Liver (tissue), 9 donors: ENCODE measurements around the gene SLC25A22. TPM values are rescaled to one million over a fixed set of nuclear protein-coding genes. Genes with fewer than 3 reads are reported as not detected.

Source experiments
- DNase-seq: peaks from one replicate; pipeline ENCODE4 v3.0.0-alpha.2; 2017; ENCODE audit warnings: low spot score
- H3K27ac ChIP-seq, 2 donors: one replicate each; pipeline ENCODE4 v1.7.0; 2013; ENCODE audit warnings: inconsistent platforms in 2 of 2, low read length in 2 of 2, control low read depth in 1 of 2, low read depth in 1 of 2, mild to moderate bottlenecking in 1 of 2
- H3K27me3 ChIP-seq, 4 donors: one replicate each; pipeline versions ENCODE4 v1.6.1 to v1.7.0; 2013; ENCODE audit warnings: low read length in 3 of 4, inconsistent platforms in 1 of 4, mild to moderate bottlenecking in 1 of 4, moderate library complexity in 1 of 4; ENCODE audit not compliant: control insufficient read depth in 4 of 4, insufficient read depth in 4 of 4
- H3K36me3 ChIP-seq, 4 donors: one replicate each; pipeline versions ENCODE4 v1.6.1 to v1.7.0; 2013; ENCODE audit warnings: low read length in 3 of 4, mild to moderate bottlenecking in 3 of 4, low read depth in 1 of 4, moderate library complexity in 1 of 4; ENCODE audit not compliant: control insufficient read depth in 4 of 4, insufficient read depth in 3 of 4
- H3K4me1 ChIP-seq, 4 donors: one replicate each; pipeline versions ENCODE4 v1.6.1 to v1.7.0; 2013; ENCODE audit warnings: low read length in 3 of 4, mild to moderate bottlenecking in 3 of 4, moderate library complexity in 1 of 4; ENCODE audit not compliant: control insufficient read depth in 4 of 4, insufficient read depth in 4 of 4
- H3K4me3 ChIP-seq, 3 donors: one replicate each; pipeline versions ENCODE4 v1.6.1 to v1.7.0; 2013; ENCODE audit warnings: low read length in 3 of 3, control low read depth in 1 of 3, low read depth in 1 of 3, mild to moderate bottlenecking in 1 of 3
- H3K9ac ChIP-seq, 2 donors: one replicate each; pipeline ENCODE4 v1.7.0; 2013; ENCODE audit warnings: low read length in 2 of 2, mild to moderate bottlenecking in 2 of 2, moderate library complexity in 2 of 2, control low read depth in 1 of 2, low read depth in 1 of 2
- H3K9me3 ChIP-seq, 4 donors: one replicate each; pipeline versions ENCODE4 v1.6.1 to v1.7.0; 2013; ENCODE audit warnings: low read length in 3 of 4; ENCODE audit not compliant: control insufficient read depth in 4 of 4
- ATF3 ChIP-seq: IDR thresholded peaks from 2 replicates; pipeline ENCODE4 v1.6.1; 2016; ENCODE audit warnings: antibody characterized with exemption
- CTCF ChIP-seq: fragments of 150-350 bp; IDR thresholded peaks from 2 replicates; pipeline ENCODE4 v1.5.1; 2017; ENCODE audit warnings: improper control_type of control experiment, low read depth, low read length; ENCODE audit not compliant: missing input control
- FOXA2 ChIP-seq: IDR thresholded peaks from 2 replicates; pipeline ENCODE4 v1.6.1; 2016; ENCODE audit warnings: antibody characterized with exemption
- GABPA ChIP-seq, 2 donors: IDR thresholded peaks in 1 of 2; conservative IDR thresholded peaks in 1 of 2; 2 replicates each; pipeline ENCODE4 v1.6.1; 2016; ENCODE audit warnings: antibody characterized with exemption in 2 of 2, mild to moderate bottlenecking in 1 of 2, moderate library complexity in 1 of 2
- HNF4G ChIP-seq: IDR thresholded peaks from 2 replicates; pipeline ENCODE4 v1.6.1; 2016; ENCODE audit warnings: antibody characterized with exemption
- JUND ChIP-seq, 2 donors: IDR thresholded peaks; 2 replicates each; pipeline ENCODE4 v1.6.1; 2016; ENCODE audit warnings: antibody characterized with exemption in 2 of 2
- MAX ChIP-seq: IDR thresholded peaks from 2 replicates; pipeline ENCODE4 v1.6.1; 2016; ENCODE audit warnings: antibody characterized with exemption
- NR2F2 ChIP-seq: IDR thresholded peaks from 2 replicates; pipeline ENCODE4 v1.6.1; 2016; ENCODE audit warnings: antibody characterized with exemption
- RAD21 ChIP-seq, 2 donors: IDR thresholded peaks; 2 replicates each; pipeline ENCODE4 v1.6.1; 2016; ENCODE audit warnings: antibody characterized with exemption in 2 of 2, mild to moderate bottlenecking in 2 of 2
- REST ChIP-seq: IDR thresholded peaks from 2 replicates; pipeline ENCODE4 v1.6.1; 2016; ENCODE audit warnings: antibody characterized with exemption, mild to moderate bottlenecking
- RXRA ChIP-seq, 2 donors: IDR thresholded peaks; 2 replicates each; pipeline ENCODE4 v1.6.1; 2017 to 2018; ENCODE audit warnings: antibody characterized with exemption in 2 of 2, mild to moderate bottlenecking in 1 of 2
- SP1 ChIP-seq: IDR thresholded peaks from 2 replicates; pipeline ENCODE4 v1.6.1; 2018; ENCODE audit warnings: antibody characterized with exemption, mild to moderate bottlenecking
- TAF1 ChIP-seq: conservative IDR thresholded peaks from 2 replicates; pipeline ENCODE4 v1.6.1; 2016; ENCODE audit warnings: antibody characterized with exemption, mild to moderate bottlenecking
- YY1 ChIP-seq: IDR thresholded peaks from 2 replicates; pipeline ENCODE4 v1.6.1; 2016; ENCODE audit warnings: antibody characterized with exemption, mild to moderate bottlenecking
- ZBTB33 ChIP-seq: IDR thresholded peaks from 2 replicates; pipeline ENCODE4 v1.6.1; 2016; ENCODE audit warnings: antibody characterized with exemption
- WGBS: extraction: QIAGEN DNeasy Blood & Tissue Kit; methylation state at CpG from one replicate; pipeline ENCODE4 v1.1.7; 2013; 5-methylcytosine and 5-hydroxymethylcytosine counted together
- polyA plus RNA-seq, 2 donors: library from polyadenylated mRNA; stranded (reverse) in 1 of 2; unstranded in 1 of 2; fragments of 200-250 nt in 1 of 2; fragments of >200 nt in 1 of 2; fragmentation: Nextera tagmentation in 1 of 2; extraction: Ambion mirVana in 1 of 2; gene quantifications; one replicate each; pipeline versions ENCODE4 v1.2.1 to v1.2.3, GENCODE V29; 2013 to 2015
- total RNA-seq, 2 donors: library from RNA; depleted of rRNA; stranded (reverse); fragments of >200 nt; gene quantifications; one replicate each; pipeline ENCODE4 v1.2.3, GENCODE V29; 2014
- donor health status: healthy.
- donor health status: healthy.
- donor health status: healthy.
- donor health status: healthy.
- donor health status: healthy.

The SLC25A22 gene
- total and polyA plus RNA-seq, 4 donors = 5.3 to 26.8 (median 12.1) TPM

- peaks cover 0 to 3% (median 0%) of the 10 kb centered on the region in 4 donors for H3K27me3 ChIP-seq
- H3K36me3 ChIP-seq = no peaks in the 10 kb centered on the region
- DNase-seq = no peak
- no peak overlapping the region for H3K27ac ChIP-seq
- no peak overlapping the region for H3K4me3 ChIP-seq
- H3K9ac ChIP-seq = no peak overlapping the region
- WGBS = 78% methylated on average over 11 of the region's 11 CpGs
- no peak for TF ChIP-seq MAX
- TF ChIP-seq GABPA (IDR thresholded peaks at IDR 0.05 in 1 of 2, conservative IDR thresholded peaks at IDR 0.05 in 1 of 2) = no peak
- no peak for TF ChIP-seq HNF4G
- no peak for TF ChIP-seq CTCF
- peaks cover 16 to 45% (median 25%) of the 10 kb centered on the region in 4 donors for H3K4me1 ChIP-seq
- H3K9me3 ChIP-seq = no peaks in the 10 kb centered on the region
Measured at GRCh38 chr11:846496-847098, 48.5 kb upstream of the SLC25A22 start.

GRCh38 chr11:845872-846495 lies 47.9 kb upstream of the SLC25A22 start:
- Histone ChIP-seq H3K27me3 (peaks cover 0 to 3% (median 0%) of the 10 kb centered on the region in 4 donors), H3K27ac (no peak overlapping the region), H3K9me3 (no peaks in the 10 kb centered on the region), H3K36me3 (no peaks in the 10 kb centered on the region), H3K4me3 (no peak overlapping the region), H3K9ac (no peak overlapping the region), H3K4me1 (peaks cover 16 to 51% (median 30%) of the 10 kb centered on the region in 4 donors)
- TF ChIP-seq YY1 (no peak), TAF1 (no peak), NR2F2 (no peak), ZBTB33 (no peak), CTCF (no peak), SP1 (no peak), RXRA (IDR thresholded peaks at IDR 0.05) (no peak), JUND (IDR thresholded peaks at IDR 0.05) (no peak), FOXA2 (no peak), RAD21 (IDR thresholded peaks at IDR 0.05) (no peak), ATF3 (no peak), HNF4G (no peak), REST (no peak)
- DNase-seq = no peak
- 74% methylated on average over 8 of the region's 8 CpGs for WGBS
